ENCODE measurements around the gene ATF3.

Gene ATF3
- total RNA-seq = 7.3 to 56.7 reads per million in 2 donors

GRCh38 chr1:212608392-212608958, at the start of gene ATF3:
ATF3 (plus strand) TSS chr1:212608761; CDS start chr1:212615022, 6,261 bp downstream.
- DNase-seq = peak; percentile 73

GRCh38 chr1:212559929-212560328, 48.6 kb upstream of the ATF3 start:
- no peak for DNase-seq

GRCh38 chr1:212560933-212561460, 47.6 kb upstream of the ATF3 start:
- DNase-seq = no peak

- no peak for DNase-seq
These were observed 47.0 kb upstream of the ATF3 start for GRCh38 chr1:212561501-212561931.

GRCh38 chr1:212562771-212563170, 45.8 kb upstream of the ATF3 start:
- no peak for DNase-seq

GRCh38 chr1:212565079-212565478, 43.5 kb upstream of the ATF3 start:
- DNase-seq = no peak

GRCh38 chr1:212565571-212566305, 42.8 kb upstream of the ATF3 start:
- no peak for DNase-seq

- no peak for DNase-seq
These were observed 41.8 kb upstream of the ATF3 start for GRCh38 chr1:212566522-212567479.

- DNase-seq = no peak
These were observed 40.9 kb upstream of the ATF3 start for GRCh38 chr1:212567638-212568037.

GRCh38 chr1:212568978-212569537, 39.5 kb upstream of the ATF3 start:
- no peak for DNase-seq

- no peak for DNase-seq
These were observed 33.8 kb upstream of the ATF3 start for GRCh38 chr1:212574732-212575131.

GRCh38 chr1:212575333-212575732, 33.2 kb upstream of the ATF3 start:
- DNase-seq = no peak

GRCh38 chr1:212578041-212578440, 30.5 kb upstream of the ATF3 start:
- DNase-seq = no peak

- no peak for DNase-seq
These were observed 27.5 kb upstream of the ATF3 start for GRCh38 chr1:212581034-212581433.

GRCh38 chr1:212582291-212582690, 26.3 kb upstream of the ATF3 start:
- DNase-seq = no peak

GRCh38 chr1:212582808-212583615, 25.5 kb upstream of the ATF3 start:
- no peak for DNase-seq

- DNase-seq = no peak
These were observed 24.9 kb upstream of the ATF3 start for GRCh38 chr1:212583643-212584042.

- DNase-seq = no peak
These were observed 24.3 kb upstream of the ATF3 start for GRCh38 chr1:212584092-212584886.

GRCh38 chr1:212585210-212585609, 23.4 kb upstream of the ATF3 start:
- DNase-seq = no peak

GRCh38 chr1:212586206-212587015, 22.1 kb upstream of the ATF3 start:
- no peak for DNase-seq

All from T-helper 9 cell (primary cell).